IMR-90 (cell line): ENCODE measurements around the gene SAG. TPM values are rescaled to one million over a fixed set of nuclear protein-coding genes. Genes with fewer than 3 reads are reported as not detected.

Source experiments
- ATAC-seq: fragments of 200-7000 bp; cut with Tn5 transposase; 2 replicates; pipeline ENCODE4 v1.9.1; 2020; ENCODE audit warnings: low read depth, mild to moderate bottlenecking, moderate library complexity
- BruUV-seq: library from RNA; stranded (reverse); fragments of 400-500 nt; replicated peaks from 2 replicates; lab custom pipeline; 2021; lab: Mats Ljungman, UMichigan
- CTCF ChIA-PET: fragments of 300-600 bp; formaldehyde crosslinking; extraction: SDS; loops from one replicate; lab custom pipeline; 2021; ENCODE audit warnings: antibody characterized with exemption; lab: Yijun Ruan, JAX
- POLR2A ChIA-PET: fragments of 300-600 bp; sonication (Branson Sonifier 250); formaldehyde crosslinking; loops from one replicate; lab custom pipeline; 2022; ENCODE audit warnings: antibody characterized with exemption; ENCODE audit not compliant: unreplicated experiment; lab: Charles Lee
- DNase-seq: peaks from one replicate; pipeline ENCODE4 v3.0.0; 2013
- H2AFZ ChIP-seq: replicated peaks from 2 replicates; pipeline ENCODE3; 2013; ENCODE audit warnings: low read length, mild to moderate bottlenecking; ENCODE audit not compliant: poor library complexity
- H2AK5ac ChIP-seq: 2 replicates; pipeline ENCODE4 v1.6.1; 2013; ENCODE audit warnings: low read depth, low read length, inconsistent platforms
- H2AK9ac ChIP-seq: replicated peaks from 2 replicates; pipeline ENCODE3; 2013; ENCODE audit warnings: mild to moderate bottlenecking, low read depth, low read length, moderate library complexity; ENCODE audit not compliant: poor library complexity
- H2BK120ac ChIP-seq: 2 replicates; pipeline ENCODE4 v1.6.1; 2013; ENCODE audit warnings: low read depth, low read length, inconsistent platforms
- H2BK15ac ChIP-seq: 3 replicates; pipeline ENCODE4 v1.6.1; 2013; ENCODE audit warnings: low read depth, low read length, inconsistent platforms
- H2BK20ac ChIP-seq: 2 replicates; pipeline ENCODE4 v1.6.1; 2013; ENCODE audit warnings: low read depth, mild to moderate bottlenecking, inconsistent platforms, low read length, moderate library complexity
- H2BK5ac ChIP-seq: 2 replicates; pipeline ENCODE4 v1.6.1; 2013; ENCODE audit warnings: mild to moderate bottlenecking, low read depth, low read length, inconsistent platforms; ENCODE audit not compliant: poor library complexity, severe bottlenecking
- H3K14ac ChIP-seq: replicated peaks from 2 replicates; pipeline ENCODE4 v1.6.1; 2013; ENCODE audit warnings: low read depth, low read length, inconsistent platforms
- H3K18ac ChIP-seq: 2 replicates; pipeline ENCODE4 v1.6.1; 2013; ENCODE audit warnings: low read depth, low read length, control low read depth
- H3K23ac ChIP-seq: 2 replicates; pipeline ENCODE4 v1.6.1; 2013; ENCODE audit warnings: low read depth, low read length, inconsistent platforms
- H3K27ac ChIP-seq: 2 replicates; pipeline ENCODE4 v1.5.1; 2013; ENCODE audit warnings: mild to moderate bottlenecking, control low read depth, low read length; ENCODE audit not compliant: insufficient read depth
- H3K27me3 ChIP-seq: 2 replicates; pipeline ENCODE4 v1.6.1; 2013; ENCODE audit warnings: low read length; ENCODE audit not compliant: control insufficient read depth, insufficient read depth
- H3K36me3 ChIP-seq: 2 replicates; pipeline ENCODE4 v1.6.1; 2013; ENCODE audit warnings: low read length, mixed read lengths; ENCODE audit not compliant: control insufficient read depth, insufficient read depth
- H3K4ac ChIP-seq: 2 replicates; pipeline ENCODE4 v1.6.1; 2013; ENCODE audit warnings: low read depth, low read length, inconsistent platforms
- H3K4me1 ChIP-seq: 2 replicates; pipeline ENCODE4 v1.6.1; 2013; ENCODE audit warnings: low read length, mixed read lengths; ENCODE audit not compliant: control insufficient read depth, insufficient read depth
- H3K4me2 ChIP-seq: 2 replicates; pipeline ENCODE4 v1.6.1; 2013; ENCODE audit warnings: low read depth, mild to moderate bottlenecking, control low read depth, low read length, moderate library complexity
- H3K4me3 ChIP-seq: 2 replicates; pipeline ENCODE4 v1.5.1; 2013; ENCODE audit warnings: low read depth, mild to moderate bottlenecking, control low read depth, low read length, moderate library complexity; ENCODE audit not compliant: insufficient read depth
- H3K56ac ChIP-seq: 2 replicates; pipeline ENCODE4 v1.6.1; 2013; ENCODE audit warnings: low read length, inconsistent platforms; ENCODE audit not compliant: insufficient read depth; ENCODE audit errors: extremely low read depth
- H3K79me1 ChIP-seq, 2 experiments: 2 replicates each; pipeline ENCODE4 v1.6.1; 2013; ENCODE audit warnings: low read length in 2 of 2, inconsistent platforms in 1 of 2, low read depth in 1 of 2
- H3K9ac ChIP-seq: 2 replicates; pipeline ENCODE4 v1.6.1; 2013; ENCODE audit warnings: low read depth, low read length, control low read depth
- H3K9me1 ChIP-seq: 2 replicates; pipeline ENCODE4 v1.6.1; 2013; ENCODE audit warnings: low read length, inconsistent platforms; ENCODE audit not compliant: insufficient read depth
- H3K9me3 ChIP-seq: 2 replicates; pipeline ENCODE4 v1.6.1; 2013; ENCODE audit warnings: low read length; ENCODE audit not compliant: control insufficient read depth, insufficient read depth
- H4K20me1 ChIP-seq: 2 replicates; pipeline ENCODE4 v1.6.1; 2013; ENCODE audit warnings: low read length, inconsistent platforms; ENCODE audit not compliant: insufficient read depth
- H4K5ac ChIP-seq: 2 replicates; pipeline ENCODE4 v1.6.1; 2013; ENCODE audit warnings: mild to moderate bottlenecking, low read depth, low read length, control low read depth
- H4K8ac ChIP-seq, 2 experiments: 2 replicates each; pipeline ENCODE4 v1.6.1; 2013; ENCODE audit warnings: low read depth in 2 of 2, low read length in 2 of 2, control low read depth in 1 of 2, inconsistent platforms in 1 of 2
- H4K91ac ChIP-seq: 2 replicates; pipeline ENCODE4 v1.6.1; 2013; ENCODE audit warnings: low read depth, low read length, inconsistent platforms; ENCODE audit not compliant: insufficient read depth
- CEBPB ChIP-seq: IDR thresholded peaks from 2 replicates; pipeline ENCODE4 v1.6.1; 2012; ENCODE audit warnings: low read depth, low read length, improper control_type of control experiment
- FOS ChIP-seq: fragments of 150-350 bp; IDR thresholded peaks from 2 replicates; pipeline ENCODE4 v1.6.1; 2016; ENCODE audit warnings: low read depth, low read length
- MAFK ChIP-seq: IDR thresholded peaks from 2 replicates; pipeline ENCODE4 v1.6.1; 2012; ENCODE audit warnings: low read depth, low read length, improper control_type of control experiment
- MAZ ChIP-seq: IDR thresholded peaks from 2 replicates; pipeline ENCODE4 v1.6.1; 2012; ENCODE audit warnings: low read depth, mild to moderate bottlenecking, low read length, improper control_type of control experiment, moderate library complexity, borderline replicate concordance
- NFE2L2 ChIP-seq: fragments of 150-350 bp; IDR thresholded peaks from 2 replicates; pipeline ENCODE4 v1.6.1; 2016; ENCODE audit warnings: low read depth, mild to moderate bottlenecking, low read length
- POLR2A ChIP-seq: IDR thresholded peaks from 2 replicates; pipeline ENCODE4 v1.6.1; 2012; ENCODE audit warnings: mild to moderate bottlenecking, low read depth, low read length
- RCOR1 ChIP-seq: IDR thresholded peaks from 2 replicates; pipeline ENCODE4 v1.6.1; 2012; ENCODE audit warnings: mild to moderate bottlenecking, low read length, improper control_type of control experiment; ENCODE audit not compliant: insufficient replicate concordance
- SMC3 ChIP-seq: fragments of 150-350 bp; IDR thresholded peaks from 2 replicates; pipeline ENCODE4 v1.6.1; 2016; ENCODE audit warnings: low read depth, mild to moderate bottlenecking, antibody characterized with exemption, low read length, moderate library complexity
- WGBS, 2 experiments: methylation state at CpG; one replicate each; pipeline versions ENCODE4 v1.1.5 to v1.1.7; 2013; ENCODE audit warnings: missing lambda C conversion rate in 2 of 2; ENCODE audit not compliant: insufficient read length in 1 of 2; ENCODE audit errors: extremely low coverage in 2 of 2; 5-methylcytosine and 5-hydroxymethylcytosine counted together
- dilution Hi-C: fragments of 300-500 bp; cut with HindIII; formaldehyde crosslinking; loops from one replicate; pipeline ENCODE4 v1.14.3; 2018; ENCODE audit warnings: low sequenced_read_pairs; ENCODE audit not compliant: unreplicated experiment
- in situ Hi-C: fragments of 300-500 bp; cut with MboI; formaldehyde crosslinking; loops from 3 replicates; pipeline ENCODE4 v1.14.3; 2019; ENCODE audit warnings: low sequenced_read_pairs, inconsistent platforms, mixed read lengths
- intact Hi-C: fragments of 100-400 bp; cut with micrococcal nuclease; formaldehyde crosslinking; loops from 2 replicates; pipeline ENCODE4 v1.10.0; 2022
- polyA plus RNA-seq, 3 experiments: library from polyadenylated mRNA; depleted of rRNA; stranded (reverse); fragments of >200 nt; gene quantifications; 2 replicates each; pipeline ENCODE4 v1.2.3, GENCODE V29; 2012; ENCODE audit warnings: low replicate concordance in 1 of 3
- total RNA-seq: library from RNA; depleted of rRNA; stranded (reverse); fragments of >200 nt; gene quantifications from 2 replicates; pipeline ENCODE4 v1.2.3, GENCODE V29; 2012
- TF ChIP-seq, protein P1 (sequence below): conservative IDR thresholded peaks from 2 replicates; pipeline ENCODE4 v1.5.1; 2012; ENCODE audit warnings: mild to moderate bottlenecking, low read depth, low read length, improper control_type of control experiment
- TF ChIP-seq, protein P2 (sequence below): fragments of 150-350 bp; IDR thresholded peaks from 2 replicates; pipeline ENCODE4 v1.6.1; 2016; ENCODE audit warnings: low read depth, mild to moderate bottlenecking, low read length, moderate library complexity, borderline replicate concordance
- TF ChIP-seq, protein P3 (sequence below): fragments of 150-350 bp; IDR thresholded peaks from 2 replicates; pipeline ENCODE4 v1.6.1; 2017; ENCODE audit warnings: mild to moderate bottlenecking, antibody characterized with exemption, low read length, low read depth

The SAG gene
- total and polyA plus RNA-seq, 2 of the 4 experiments (the other 2 are of a cell fraction), result not detected

DNA sequence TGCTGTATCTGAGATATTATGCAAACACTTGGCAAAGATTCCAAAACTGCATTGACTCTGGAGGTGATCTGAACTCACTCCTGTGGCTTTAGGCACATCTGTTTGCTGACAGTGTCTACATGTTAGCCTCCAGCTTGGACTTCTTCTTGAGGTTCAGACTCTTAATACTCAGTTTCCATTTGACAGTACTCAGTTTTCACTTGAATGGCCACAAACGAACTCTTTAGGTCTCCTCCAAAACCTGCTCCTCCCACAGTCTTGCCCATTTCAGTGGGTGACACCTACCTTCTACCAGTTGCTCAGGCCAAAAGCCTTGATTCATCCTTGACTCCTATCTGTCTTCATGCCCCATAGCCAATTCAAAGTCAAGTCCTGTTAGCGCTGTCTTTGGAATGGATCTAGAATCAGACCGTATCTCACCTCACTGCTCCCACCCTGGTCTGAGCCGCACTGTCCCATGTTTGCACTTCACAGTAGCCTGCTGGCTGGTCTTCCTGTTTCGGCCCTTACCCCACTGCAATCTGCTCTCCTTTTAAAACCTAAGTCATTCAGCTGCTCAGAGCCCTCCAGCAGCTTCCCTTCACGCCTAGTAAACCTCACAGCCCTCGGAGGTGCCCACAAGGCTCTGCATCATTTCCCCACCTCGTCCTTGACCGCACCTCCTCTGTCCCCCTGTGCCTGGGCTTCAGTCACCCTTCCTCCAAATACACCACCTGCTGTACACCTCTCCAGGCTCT is 45.6 kb upstream of the SAG start:
- in situ Hi-C loops, result no loop called here
- ChIA-PET CTCF (no interaction called here), POLR2A (no interaction called here)
- Histone ChIP-seq H2BK120ac (no peak overlapping the region), H2AFZ (no peak overlapping the region), H2BK15ac (no peak overlapping the region), H3K4me2 (no peak overlapping the region), H2BK20ac (no peak overlapping the region), H2AK9ac (no peak overlapping the region), H3K23ac (no peak overlapping the region), H3K36me3 (peaks cover 51% of the 10 kb centered on the region), H3K14ac (no peak overlapping the region), H3K27me3 (no peaks in the 10 kb centered on the region), H3K18ac (no peak overlapping the region), H3K79me1 (peaks cover 21 to 46% of the 10 kb centered on the region in 2 experiments), H3K4me3 (no peak overlapping the region), H4K20me1 (0 out of 2 replicates have a peak, but pooled peaks cover 8% of the 10 kb centered on the region), H2BK5ac (no peak overlapping the region), H4K8ac (no peak overlapping the region), H3K9me3 (no peaks in the 10 kb centered on the region), H4K5ac (no peak overlapping the region), H3K4ac (no peak overlapping the region), H4K91ac (no peak overlapping the region), H2AK5ac (no peak overlapping the region), H3K27ac (no peak overlapping the region), H3K9me1 (peaks cover 6% of the 10 kb centered on the region; the same call in 1 of the 2 replicates), H3K4me1 (peaks cover 2% of the 10 kb centered on the region; the same call in 1 of the 2 replicates), H3K56ac (no peak overlapping the region), H3K9ac (no peak overlapping the region)
- dilution Hi-C loops, result no loop called here
- WGBS, 2 experiments, result 87% methylated on average over 9 of the region's 9 CpGs; no CpG with 5 or more reads in 1 of the 2 experiments
- DNase-seq, result no peak
- BruUV-seq, result no TSS peak
- ATAC-seq, result no peak
- TF ChIP-seq FOS, result no peak
- TF ChIP-seq MAFK, result no peak
- TF ChIP-seq RCOR1, result no peak
- TF ChIP-seq, protein P1, sequence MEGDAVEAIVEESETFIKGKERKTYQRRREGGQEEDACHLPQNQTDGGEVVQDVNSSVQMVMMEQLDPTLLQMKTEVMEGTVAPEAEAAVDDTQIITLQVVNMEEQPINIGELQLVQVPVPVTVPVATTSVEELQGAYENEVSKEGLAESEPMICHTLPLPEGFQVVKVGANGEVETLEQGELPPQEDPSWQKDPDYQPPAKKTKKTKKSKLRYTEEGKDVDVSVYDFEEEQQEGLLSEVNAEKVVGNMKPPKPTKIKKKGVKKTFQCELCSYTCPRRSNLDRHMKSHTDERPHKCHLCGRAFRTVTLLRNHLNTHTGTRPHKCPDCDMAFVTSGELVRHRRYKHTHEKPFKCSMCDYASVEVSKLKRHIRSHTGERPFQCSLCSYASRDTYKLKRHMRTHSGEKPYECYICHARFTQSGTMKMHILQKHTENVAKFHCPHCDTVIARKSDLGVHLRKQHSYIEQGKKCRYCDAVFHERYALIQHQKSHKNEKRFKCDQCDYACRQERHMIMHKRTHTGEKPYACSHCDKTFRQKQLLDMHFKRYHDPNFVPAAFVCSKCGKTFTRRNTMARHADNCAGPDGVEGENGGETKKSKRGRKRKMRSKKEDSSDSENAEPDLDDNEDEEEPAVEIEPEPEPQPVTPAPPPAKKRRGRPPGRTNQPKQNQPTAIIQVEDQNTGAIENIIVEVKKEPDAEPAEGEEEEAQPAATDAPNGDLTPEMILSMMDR, result no peak
- TF ChIP-seq CEBPB, result no peak
- no peak for TF ChIP-seq NFE2L2
- TF ChIP-seq, protein P2, sequence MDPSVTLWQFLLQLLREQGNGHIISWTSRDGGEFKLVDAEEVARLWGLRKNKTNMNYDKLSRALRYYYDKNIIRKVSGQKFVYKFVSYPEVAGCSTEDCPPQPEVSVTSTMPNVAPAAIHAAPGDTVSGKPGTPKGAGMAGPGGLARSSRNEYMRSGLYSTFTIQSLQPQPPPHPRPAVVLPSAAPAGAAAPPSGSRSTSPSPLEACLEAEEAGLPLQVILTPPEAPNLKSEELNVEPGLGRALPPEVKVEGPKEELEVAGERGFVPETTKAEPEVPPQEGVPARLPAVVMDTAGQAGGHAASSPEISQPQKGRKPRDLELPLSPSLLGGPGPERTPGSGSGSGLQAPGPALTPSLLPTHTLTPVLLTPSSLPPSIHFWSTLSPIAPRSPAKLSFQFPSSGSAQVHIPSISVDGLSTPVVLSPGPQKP, result no peak
- no peak for TF ChIP-seq MAZ
- no peak for TF ChIP-seq POLR2A
- TF ChIP-seq, protein P3, sequence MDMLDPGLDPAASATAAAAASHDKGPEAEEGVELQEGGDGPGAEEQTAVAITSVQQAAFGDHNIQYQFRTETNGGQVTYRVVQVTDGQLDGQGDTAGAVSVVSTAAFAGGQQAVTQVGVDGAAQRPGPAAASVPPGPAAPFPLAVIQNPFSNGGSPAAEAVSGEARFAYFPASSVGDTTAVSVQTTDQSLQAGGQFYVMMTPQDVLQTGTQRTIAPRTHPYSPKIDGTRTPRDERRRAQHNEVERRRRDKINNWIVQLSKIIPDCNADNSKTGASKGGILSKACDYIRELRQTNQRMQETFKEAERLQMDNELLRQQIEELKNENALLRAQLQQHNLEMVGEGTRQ, result no peak
- TF ChIP-seq SMC3, result no peak
- intact Hi-C loops, result no loop called here
